ENCODE measurements around the gene JSRP1. TPM values are rescaled to one million over a fixed set of nuclear protein-coding genes. Genes with fewer than 3 reads are reported as not detected.

Gene JSRP1
- total RNA-seq, 1 experiment from 2014 or later: not detected

- Histone ChIP-seq H3K4me2 (ENCODE audit: low read depth, low read length, poor library complexity, severe bottlenecking) (no peak overlapping the region), H3K9ac (ENCODE audit: low read length) (no peak overlapping the region), H4K20me1 (ENCODE audit: insufficient read depth, low read depth, low read length) (peaks cover 35% of the 10 kb centered on the region), H3K9me2 (replicated peaks; ENCODE audit: insufficient read depth, low read length) (no peaks in the 10 kb centered on the region), H3K9me3 (ENCODE audit: low read length) (no peaks in the 10 kb centered on the region), H3K27ac (ENCODE audit: low read length) (no peak overlapping the region), H3K4me1 (ENCODE audit: low read length) (peaks cover 24% of the 10 kb centered on the region), H3K79me2 (ENCODE audit: low read length) (peaks cover 10% of the 10 kb centered on the region), H2AFZ (ENCODE audit: low read length) (no peak overlapping the region), H3K27me3 (ENCODE audit: low read length) (no peaks in the 10 kb centered on the region), H3K4me3 (ENCODE audit: low read length) (no peak overlapping the region), H3K36me3 (ENCODE audit: insufficient read depth, low read length) (peaks cover 10% of the 10 kb centered on the region; the same call in 1 of the 2 replicates)
- no peak for DNase-seq
These were observed 20.3 kb upstream of the JSRP1 start for GRCh38 chr19:2276429-2276986.

GRCh38 chr19:2275588-2276428 is 19.6 kb upstream of the JSRP1 start:
- DNase-seq: no peak
- H3K9ac ChIP-seq (ENCODE audit: low read length): no peak overlapping the region
- peaks cover 30% of the 10 kb centered on the region for H3K4me1 ChIP-seq (ENCODE audit: low read length)
- no peak overlapping the region for H3K4me3 ChIP-seq (ENCODE audit: low read length)
- no peaks in the 10 kb centered on the region for H3K9me2 ChIP-seq (replicated peaks; ENCODE audit: insufficient read depth, low read length)
- H3K36me3 ChIP-seq (ENCODE audit: insufficient read depth, low read length): peaks cover 16% of the 10 kb centered on the region
- H4K20me1 ChIP-seq (ENCODE audit: insufficient read depth, low read depth, low read length): peaks cover 41% of the 10 kb centered on the region
- H2AFZ ChIP-seq (ENCODE audit: low read length): no peak overlapping the region
- no peak overlapping the region for H3K27ac ChIP-seq (ENCODE audit: low read length)
- no peaks in the 10 kb centered on the region for H3K27me3 ChIP-seq (ENCODE audit: low read length)
- H3K9me3 ChIP-seq (ENCODE audit: low read length): no peaks in the 10 kb centered on the region
- H3K4me2 ChIP-seq (ENCODE audit: low read depth, low read length, poor library complexity, severe bottlenecking): no peak overlapping the region
- peaks cover 17% of the 10 kb centered on the region for H3K79me2 ChIP-seq (ENCODE audit: low read length)

- Histone ChIP-seq H3K9ac (ENCODE audit: low read length) (no peak overlapping the region), H3K4me2 (ENCODE audit: low read depth, low read length, poor library complexity, severe bottlenecking) (no peak overlapping the region), H3K27me3 (ENCODE audit: low read length) (no peaks in the 10 kb centered on the region), H3K27ac (ENCODE audit: low read length) (no peak overlapping the region), H3K79me2 (ENCODE audit: low read length) (peaks cover 23% of the 10 kb centered on the region), H3K4me1 (ENCODE audit: low read length) (peaks cover 30% of the 10 kb centered on the region), H3K9me3 (ENCODE audit: low read length) (no peaks in the 10 kb centered on the region), H2AFZ (ENCODE audit: low read length) (no peak overlapping the region), H4K20me1 (ENCODE audit: insufficient read depth, low read depth, low read length) (peaks cover 47% of the 10 kb centered on the region), H3K4me3 (ENCODE audit: low read length) (no peak overlapping the region), H3K36me3 (ENCODE audit: insufficient read depth, low read length) (peaks cover 21% of the 10 kb centered on the region), H3K9me2 (replicated peaks; ENCODE audit: insufficient read depth, low read length) (no peaks in the 10 kb centered on the region)
- peak; percentile 69 for DNase-seq
These were observed 18.8 kb upstream of the JSRP1 start for GRCh38 chr19:2274931-2275535.

- Histone ChIP-seq H3K9ac (ENCODE audit: low read length) (peak overlapping the region; percentile 22; the same call in 1 of the 2 replicates), H3K4me3 (ENCODE audit: low read length) (peak overlapping the region; percentile 100; the same call in 1 of the 2 replicates), H3K4me1 (ENCODE audit: low read length) (peaks cover 30% of the 10 kb centered on the region), H3K27me3 (ENCODE audit: low read length) (no peaks in the 10 kb centered on the region), H3K79me2 (ENCODE audit: low read length) (peaks cover 30% of the 10 kb centered on the region), H2AFZ (ENCODE audit: low read length) (no peak overlapping the region), H3K9me2 (replicated peaks; ENCODE audit: insufficient read depth, low read length) (no peaks in the 10 kb centered on the region), H3K9me3 (ENCODE audit: low read length) (no peaks in the 10 kb centered on the region), H3K27ac (ENCODE audit: low read length) (no peak overlapping the region; the same call in 1 of the 2 replicates), H3K36me3 (ENCODE audit: insufficient read depth, low read length) (peaks cover 24% of the 10 kb centered on the region), H3K4me2 (ENCODE audit: low read depth, low read length, poor library complexity, severe bottlenecking) (peak overlapping the region; percentile 5), H4K20me1 (ENCODE audit: insufficient read depth, low read depth, low read length) (peaks cover 53% of the 10 kb centered on the region)
- peak; percentile 51 for DNase-seq
These were observed 18.0 kb upstream of the JSRP1 start for GRCh38 chr19:2274185-2274711.

GRCh38 chr19:2273356-2274184 is 17.4 kb upstream of the JSRP1 start:
- Histone ChIP-seq H3K36me3 (ENCODE audit: insufficient read depth, low read length) (peaks cover 24% of the 10 kb centered on the region), H3K4me1 (ENCODE audit: low read length) (peaks cover 34% of the 10 kb centered on the region), H3K9me2 (replicated peaks; ENCODE audit: insufficient read depth, low read length) (no peaks in the 10 kb centered on the region), H2AFZ (ENCODE audit: low read length) (no peak overlapping the region), H3K9me3 (ENCODE audit: low read length) (no peaks in the 10 kb centered on the region), H3K27ac (ENCODE audit: low read length) (peak overlapping the region; percentile 94), H4K20me1 (ENCODE audit: insufficient read depth, low read depth, low read length) (peaks cover 49% of the 10 kb centered on the region), H3K4me2 (ENCODE audit: low read depth, low read length, poor library complexity, severe bottlenecking) (peak overlapping the region; percentile 74), H3K9ac (ENCODE audit: low read length) (peak overlapping the region; percentile 100), H3K79me2 (ENCODE audit: low read length) (peaks cover 30% of the 10 kb centered on the region), H3K27me3 (ENCODE audit: low read length) (no peaks in the 10 kb centered on the region), H3K4me3 (ENCODE audit: low read length) (peak overlapping the region; percentile 100)
- peak; percentile 97 for DNase-seq

GRCh38 chr19:2271234-2272103 is 15.3 kb upstream of the JSRP1 start:
- peaks cover 43% of the 10 kb centered on the region for H3K4me1 ChIP-seq (ENCODE audit: low read length)
- peak overlapping the region; percentile 100 for H3K9ac ChIP-seq (ENCODE audit: low read length)
- H3K4me3 ChIP-seq (ENCODE audit: low read length): peak overlapping the region; percentile 100
- peak overlapping the region; percentile 74 for H3K4me2 ChIP-seq (ENCODE audit: low read depth, low read length, poor library complexity, severe bottlenecking)
- H2AFZ ChIP-seq (ENCODE audit: low read length): no peak overlapping the region
- H3K36me3 ChIP-seq (ENCODE audit: insufficient read depth, low read length): peaks cover 24% of the 10 kb centered on the region
- peak overlapping the region; percentile 94 for H3K27ac ChIP-seq (ENCODE audit: low read length)
- no peaks in the 10 kb centered on the region for H3K9me2 ChIP-seq (replicated peaks; ENCODE audit: insufficient read depth, low read length)
- peaks cover 46% of the 10 kb centered on the region for H4K20me1 ChIP-seq (ENCODE audit: insufficient read depth, low read depth, low read length)
- H3K27me3 ChIP-seq (ENCODE audit: low read length): no peaks in the 10 kb centered on the region
- no peaks in the 10 kb centered on the region for H3K9me3 ChIP-seq (ENCODE audit: low read length)
- peak; percentile 46 for DNase-seq
- peaks cover 30% of the 10 kb centered on the region for H3K79me2 ChIP-seq (ENCODE audit: low read length)

All from Karpas-422 (cell line).